ENCODE results near the gene NEK4.
A peak's percentile ranks its signal among the peaks of the same experiment; 100 is the strongest.

Gene NEK4

DNA sequence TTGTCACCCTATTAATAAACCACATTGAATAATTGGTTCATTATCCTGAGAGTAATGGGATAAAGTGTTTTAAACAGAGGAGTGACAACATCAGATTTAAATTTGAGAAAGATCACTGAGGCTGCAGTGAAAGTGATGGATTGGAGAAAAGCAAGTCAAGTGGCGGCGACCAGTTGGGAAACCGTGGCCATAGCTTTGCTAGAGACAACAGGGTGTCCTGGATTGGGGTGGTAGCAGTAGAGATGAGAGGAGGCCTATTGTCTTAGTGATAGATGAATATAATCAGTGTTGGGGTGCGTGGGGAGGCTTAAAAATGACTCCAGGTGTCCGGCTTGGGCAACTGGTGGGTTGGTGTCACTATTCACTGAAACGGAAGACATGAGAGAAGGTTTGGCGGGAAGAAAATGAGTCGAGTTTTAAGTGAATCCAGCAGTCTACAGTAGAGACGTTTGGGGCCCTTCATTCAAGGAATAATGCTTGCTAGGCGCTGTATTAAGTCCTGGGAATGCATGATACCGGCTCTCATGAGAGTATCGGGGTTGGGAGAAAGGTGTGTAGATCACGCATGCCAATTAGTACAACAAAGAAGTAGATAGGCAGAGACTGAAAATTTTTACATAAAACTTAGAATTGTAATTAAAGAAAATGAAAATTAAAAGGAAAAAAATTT, 819 bp downstream of the NEK4 start:
- H3K27me3 ChIP-seq (ENCODE audit: insufficient read depth, low read length, poor library complexity): no peaks in the 10 kb centered on the region
- H3K23ac ChIP-seq (ENCODE audit: low read length): no peak overlapping the region
- peaks cover 9% of the 10 kb centered on the region for H3K79me2 ChIP-seq (ENCODE audit: control insufficient read depth, insufficient read depth, low read length)
- H3K36me3 ChIP-seq (ENCODE audit: control insufficient read depth, insufficient read depth, low read length): peaks cover 1% of the 10 kb centered on the region
- H3K79me1 ChIP-seq (ENCODE audit: low read length): peaks cover 5% of the 10 kb centered on the region
- H2BK15ac ChIP-seq (replicated peaks; ENCODE audit: low read depth): no peak overlapping the region
- no peak overlapping the region for H2BK120ac ChIP-seq (ENCODE audit: low read depth, low read length)
- peak overlapping the region; percentile 32 for H3K4me2 ChIP-seq (ENCODE audit: low read length)
- H3K4ac ChIP-seq (ENCODE audit: low read depth, low read length): no peak overlapping the region
- peak overlapping the region; percentile 77 for H3K18ac ChIP-seq (ENCODE audit: low read length)
- H3K27ac ChIP-seq (ENCODE audit: low read depth, low read length): no peak overlapping the region
- peak overlapping the region; percentile 91 for H3K56ac ChIP-seq (ENCODE audit: low read length)
- H3K4me1 ChIP-seq (ENCODE audit: control insufficient read depth, low read depth, low read length): peaks cover 2% of the 10 kb centered on the region
- no CpG with 5 or more reads among the region's 13 CpGs for WGBS (ENCODE audit: extremely low coverage, insufficient coverage, low lambda C conversion rate)
- peak overlapping the region; percentile 65 for H3K9ac ChIP-seq (ENCODE audit: low read length)
- peak overlapping the region; percentile 65 for H4K8ac ChIP-seq (ENCODE audit: low read depth, low read length)
- DNase-seq: peak; percentile 27
- H3K4me3 ChIP-seq (ENCODE audit: low read length): peak overlapping the region; percentile 44
- H2AK5ac ChIP-seq (ENCODE audit: low read length): no peak overlapping the region
- H4K5ac ChIP-seq (ENCODE audit: low read length): no peak overlapping the region
- H2BK5ac ChIP-seq (ENCODE audit: low read length): no peak overlapping the region

- no peak overlapping the region for H2AK5ac ChIP-seq (ENCODE audit: low read length)
These were observed 7.3 kb downstream of the NEK4 start for GRCh38 chr3:52763466-52763865.

GRCh38 chr3:52756141-52756540, 14.6 kb downstream of the NEK4 start:
- no peak for DNase-seq
- Histone ChIP-seq H3K27me3 (ENCODE audit: insufficient read depth, low read length, poor library complexity) (no peaks in the 10 kb centered on the region), H3K27ac (ENCODE audit: low read depth, low read length) (no peak overlapping the region), H4K8ac (ENCODE audit: low read depth, low read length) (no peak overlapping the region), H3K79me1 (ENCODE audit: low read length) (no peaks in the 10 kb centered on the region), H3K4me2 (ENCODE audit: low read length) (no peak overlapping the region), H3K79me2 (ENCODE audit: control insufficient read depth, insufficient read depth, low read length) (no peaks in the 10 kb centered on the region), H3K9ac (ENCODE audit: low read length) (no peak overlapping the region), H3K4ac (ENCODE audit: low read depth, low read length) (no peak overlapping the region), H3K56ac (ENCODE audit: low read length) (no peak overlapping the region), H2BK120ac (ENCODE audit: low read depth, low read length) (no peak overlapping the region), H3K4me1 (ENCODE audit: control insufficient read depth, low read depth, low read length) (no peaks in the 10 kb centered on the region), H3K23ac (ENCODE audit: low read length) (no peak overlapping the region), H2BK15ac (replicated peaks; ENCODE audit: low read depth) (no peak overlapping the region), H4K5ac (ENCODE audit: low read length) (no peak overlapping the region), H2BK5ac (ENCODE audit: low read length) (no peak overlapping the region), H2AK5ac (ENCODE audit: low read length) (no peak overlapping the region), H3K36me3 (ENCODE audit: control insufficient read depth, insufficient read depth, low read length) (peaks cover 3% of the 10 kb centered on the region), H3K18ac (ENCODE audit: low read length) (no peak overlapping the region), H3K4me3 (ENCODE audit: low read length) (no peak overlapping the region)
- WGBS (ENCODE audit: extremely low coverage, insufficient coverage, low lambda C conversion rate): no CpG with 5 or more reads among the region's 1 CpG

More at GRCh38 chr3:52763466-52763865, 7.3 kb downstream of the NEK4 start:
- Histone ChIP-seq H3K4me3 (ENCODE audit: low read length) (no peak overlapping the region), H3K4me2 (ENCODE audit: low read length) (no peak overlapping the region), H3K79me1 (ENCODE audit: low read length) (peaks cover 3% of the 10 kb centered on the region), H3K79me2 (ENCODE audit: control insufficient read depth, insufficient read depth, low read length) (peaks cover 3% of the 10 kb centered on the region), H3K56ac (ENCODE audit: low read length) (no peak overlapping the region), H3K23ac (ENCODE audit: low read length) (no peak overlapping the region), H3K27me3 (ENCODE audit: insufficient read depth, low read length, poor library complexity) (no peaks in the 10 kb centered on the region), H2BK15ac (replicated peaks; ENCODE audit: low read depth) (no peak overlapping the region), H3K4me1 (ENCODE audit: control insufficient read depth, low read depth, low read length) (no peaks in the 10 kb centered on the region), H3K4ac (ENCODE audit: low read depth, low read length) (no peak overlapping the region), H4K8ac (ENCODE audit: low read depth, low read length) (no peak overlapping the region), H4K5ac (ENCODE audit: low read length) (no peak overlapping the region), H2BK120ac (ENCODE audit: low read depth, low read length) (no peak overlapping the region), H3K27ac (ENCODE audit: low read depth, low read length) (no peak overlapping the region), H2BK5ac (ENCODE audit: low read length) (no peak overlapping the region), H3K36me3 (ENCODE audit: control insufficient read depth, insufficient read depth, low read length) (peaks cover 3% of the 10 kb centered on the region), H3K9ac (ENCODE audit: low read length) (no peak overlapping the region), H3K18ac (ENCODE audit: low read length) (no peak overlapping the region)
- no CpG with 5 or more reads among the region's 2 CpGs for WGBS (ENCODE audit: extremely low coverage, insufficient coverage, low lambda C conversion rate)
- DNase-seq: no peak

DNA sequence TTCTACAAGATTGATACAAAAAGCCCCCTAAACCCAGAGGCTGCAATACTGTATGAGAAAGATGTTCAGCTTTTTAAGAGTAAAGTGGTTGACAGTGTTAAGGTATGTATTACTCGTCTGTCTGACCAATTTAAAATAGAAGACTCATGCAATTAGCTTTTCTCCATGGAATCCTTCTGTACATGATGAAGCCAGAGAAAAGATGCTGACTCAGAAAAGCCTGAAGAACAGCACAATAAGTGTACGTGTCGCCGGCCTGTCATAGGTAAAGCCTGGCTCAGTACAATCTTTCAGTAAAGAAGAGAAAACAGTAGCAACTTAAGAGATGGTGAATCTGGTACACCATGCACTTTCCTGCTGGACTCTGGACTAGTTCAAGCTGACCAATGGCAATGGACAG, 16.4 kb downstream of the NEK4 start:
- no CpG with 5 or more reads among the region's 4 CpGs for WGBS (ENCODE audit: extremely low coverage, insufficient coverage, low lambda C conversion rate)
- H3K9ac ChIP-seq (ENCODE audit: low read length): no peak overlapping the region
- H3K36me3 ChIP-seq (ENCODE audit: control insufficient read depth, insufficient read depth, low read length): peaks cover 3% of the 10 kb centered on the region
- no peak overlapping the region for H3K4me2 ChIP-seq (ENCODE audit: low read length)
- H3K4ac ChIP-seq (ENCODE audit: low read depth, low read length): no peak overlapping the region
- H4K8ac ChIP-seq (ENCODE audit: low read depth, low read length): no peak overlapping the region
- no peak overlapping the region for H2AK5ac ChIP-seq (ENCODE audit: low read length)
- H3K56ac ChIP-seq (ENCODE audit: low read length): no peak overlapping the region
- no peak overlapping the region for H3K18ac ChIP-seq (ENCODE audit: low read length)
- no peaks in the 10 kb centered on the region for H3K27me3 ChIP-seq (ENCODE audit: insufficient read depth, low read length, poor library complexity)
- no peaks in the 10 kb centered on the region for H3K4me1 ChIP-seq (ENCODE audit: control insufficient read depth, low read depth, low read length)
- H2BK5ac ChIP-seq (ENCODE audit: low read length): no peak overlapping the region
- no peak overlapping the region for H3K4me3 ChIP-seq (ENCODE audit: low read length)
- no peak overlapping the region for H3K27ac ChIP-seq (ENCODE audit: low read depth, low read length)
- no peak for DNase-seq
- no peak overlapping the region for H4K5ac ChIP-seq (ENCODE audit: low read length)
- H3K23ac ChIP-seq (ENCODE audit: low read length): no peak overlapping the region
- no peak overlapping the region for H2BK120ac ChIP-seq (ENCODE audit: low read depth, low read length)
- no peak overlapping the region for H2BK15ac ChIP-seq (replicated peaks; ENCODE audit: low read depth)
- no peaks in the 10 kb centered on the region for H3K79me1 ChIP-seq (ENCODE audit: low read length)
- no peaks in the 10 kb centered on the region for H3K79me2 ChIP-seq (ENCODE audit: control insufficient read depth, insufficient read depth, low read length)

DNA sequence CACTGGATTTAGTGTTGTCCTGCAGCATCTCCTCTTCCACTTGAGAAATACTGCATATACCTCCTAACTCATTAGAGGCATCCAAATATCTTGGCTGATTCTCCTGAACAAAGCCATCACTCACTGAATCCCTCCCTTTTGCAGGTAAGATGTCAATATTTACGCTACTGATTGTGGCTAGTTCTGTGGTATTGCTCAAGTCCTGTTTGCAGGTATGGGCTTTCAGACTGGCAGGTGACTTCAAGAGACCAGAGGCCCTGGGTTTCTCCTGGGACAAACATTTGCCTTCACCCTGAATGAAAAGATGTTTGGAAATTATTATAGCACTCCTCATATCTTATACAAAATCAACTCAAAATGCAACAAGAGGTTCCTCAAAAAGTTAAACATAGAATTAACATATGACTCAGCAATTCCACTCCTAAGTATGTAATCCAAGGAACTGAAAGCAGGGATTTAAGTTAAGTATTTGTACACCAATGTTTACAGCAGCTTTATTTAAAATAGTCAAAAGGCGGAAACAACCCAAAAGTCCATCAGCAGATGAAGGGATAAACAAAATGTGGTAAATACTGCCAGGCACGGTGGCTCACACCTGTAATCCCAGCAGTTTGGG, 18.6 kb downstream of the NEK4 start:
- Histone ChIP-seq H3K27ac (ENCODE audit: low read depth, low read length) (peak overlapping the region; percentile 19), H4K8ac (ENCODE audit: low read depth, low read length) (no peak overlapping the region), H3K4me2 (ENCODE audit: low read length) (no peak overlapping the region), H4K5ac (ENCODE audit: low read length) (no peak overlapping the region), H2AK5ac (ENCODE audit: low read length) (no peak overlapping the region), H3K23ac (ENCODE audit: low read length) (no peak overlapping the region), H3K79me1 (ENCODE audit: low read length) (no peaks in the 10 kb centered on the region), H3K9ac (ENCODE audit: low read length) (no peak overlapping the region), H2BK5ac (ENCODE audit: low read length) (no peak overlapping the region), H3K4me3 (ENCODE audit: low read length) (no peak overlapping the region), H2BK120ac (ENCODE audit: low read depth, low read length) (no peak overlapping the region), H3K4me1 (ENCODE audit: control insufficient read depth, low read depth, low read length) (no peaks in the 10 kb centered on the region), H3K56ac (ENCODE audit: low read length) (no peak overlapping the region), H3K79me2 (ENCODE audit: control insufficient read depth, insufficient read depth, low read length) (no peaks in the 10 kb centered on the region), H3K27me3 (ENCODE audit: insufficient read depth, low read length, poor library complexity) (no peaks in the 10 kb centered on the region), H3K36me3 (ENCODE audit: control insufficient read depth, insufficient read depth, low read length) (peaks cover 5% of the 10 kb centered on the region), H3K18ac (ENCODE audit: low read length) (no peak overlapping the region), H2BK15ac (replicated peaks; ENCODE audit: low read depth) (no peak overlapping the region), H3K4ac (ENCODE audit: low read depth, low read length) (no peak overlapping the region)
- DNase-seq: no peak
- WGBS (ENCODE audit: extremely low coverage, insufficient coverage, low lambda C conversion rate): no CpG with 5 or more reads among the region's 3 CpGs
